ENCODE measurements around the gene LIMCH1.

DNA sequence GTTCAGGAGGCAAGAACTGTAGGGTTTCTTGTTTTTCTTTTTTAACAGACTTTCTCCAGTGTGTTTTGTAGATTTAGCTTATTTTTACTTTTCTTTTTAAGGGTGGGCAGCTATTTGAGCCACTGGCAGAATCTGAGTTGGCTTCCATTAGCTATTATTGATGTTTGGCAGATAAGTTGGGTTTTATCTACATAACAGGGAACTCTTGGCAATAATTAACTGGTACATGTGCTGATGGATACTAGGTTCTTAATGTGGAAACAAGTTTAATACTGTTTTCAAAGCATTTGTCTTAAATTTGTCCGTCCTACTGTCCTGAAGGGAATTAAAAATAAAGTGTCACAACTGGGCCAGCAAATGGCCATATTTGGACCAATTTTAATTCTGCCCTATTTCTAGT is 130.1 kb downstream of the LIMCH1 start:
- TF ChIP-seq POLR2A (IDR thresholded peaks at IDR 0.05; ENCODE audit: extremely low read depth, insufficient read length), result no peak
- TF ChIP-seq, protein P1, sequence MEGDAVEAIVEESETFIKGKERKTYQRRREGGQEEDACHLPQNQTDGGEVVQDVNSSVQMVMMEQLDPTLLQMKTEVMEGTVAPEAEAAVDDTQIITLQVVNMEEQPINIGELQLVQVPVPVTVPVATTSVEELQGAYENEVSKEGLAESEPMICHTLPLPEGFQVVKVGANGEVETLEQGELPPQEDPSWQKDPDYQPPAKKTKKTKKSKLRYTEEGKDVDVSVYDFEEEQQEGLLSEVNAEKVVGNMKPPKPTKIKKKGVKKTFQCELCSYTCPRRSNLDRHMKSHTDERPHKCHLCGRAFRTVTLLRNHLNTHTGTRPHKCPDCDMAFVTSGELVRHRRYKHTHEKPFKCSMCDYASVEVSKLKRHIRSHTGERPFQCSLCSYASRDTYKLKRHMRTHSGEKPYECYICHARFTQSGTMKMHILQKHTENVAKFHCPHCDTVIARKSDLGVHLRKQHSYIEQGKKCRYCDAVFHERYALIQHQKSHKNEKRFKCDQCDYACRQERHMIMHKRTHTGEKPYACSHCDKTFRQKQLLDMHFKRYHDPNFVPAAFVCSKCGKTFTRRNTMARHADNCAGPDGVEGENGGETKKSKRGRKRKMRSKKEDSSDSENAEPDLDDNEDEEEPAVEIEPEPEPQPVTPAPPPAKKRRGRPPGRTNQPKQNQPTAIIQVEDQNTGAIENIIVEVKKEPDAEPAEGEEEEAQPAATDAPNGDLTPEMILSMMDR (IDR thresholded peaks at IDR 0.05; ENCODE audit: low read depth, low read length), result no peak

Data from NB4 (cell line).